Astrocyte (in vitro differentiated cells and primary cell): Measurements from ENCODE around the gene CFAP119. TPM values are rescaled to one million over a fixed set of nuclear protein-coding genes. Genes with fewer than 3 reads are reported as not detected.

Experiments used
- DNase-seq: peaks from one replicate; pipeline ENCODE4 v3.0.0-alpha.2; 2010; ENCODE audit warnings: low read depth
- FAIRE-seq: peaks from 2 replicates; lab custom pipeline; 2011; peaks lifted over from hg19 to GRCh38; lab: Jason Lieb, UNC
- H2AFZ ChIP-seq: 2 replicates; pipeline ENCODE4 v1.6.0; 2012; ENCODE audit warnings: low read depth, low read length, inconsistent platforms
- H3K27ac ChIP-seq: 2 replicates; pipeline ENCODE4 v1.5.1; 2011; ENCODE audit warnings: low read depth, low read length, inconsistent platforms
- H3K27me3 ChIP-seq: 2 replicates; pipeline ENCODE4 v1.6.0; 2011; ENCODE audit warnings: low read length, inconsistent platforms; ENCODE audit not compliant: insufficient read depth
- H3K36me3 ChIP-seq: 2 replicates; pipeline ENCODE4 v1.5.1; 2011; ENCODE audit warnings: low read length, inconsistent platforms; ENCODE audit not compliant: insufficient read depth
- H3K4me1 ChIP-seq: 2 replicates; pipeline ENCODE4 v1.5.1; 2011; ENCODE audit warnings: low read length, inconsistent platforms; ENCODE audit not compliant: insufficient read depth
- H3K4me2 ChIP-seq: 2 replicates; pipeline ENCODE4 v1.6.0; 2012; ENCODE audit warnings: low read length, inconsistent platforms
- H3K4me3 ChIP-seq: 2 replicates; pipeline ENCODE4 v1.5.1; 2011; ENCODE audit warnings: low read depth, mild to moderate bottlenecking, low read length, inconsistent platforms; ENCODE audit not compliant: insufficient read depth
- H3K79me2 ChIP-seq: 2 replicates; pipeline ENCODE4 v1.6.0; 2012; ENCODE audit warnings: mild to moderate bottlenecking, low read length, inconsistent platforms; ENCODE audit not compliant: insufficient read depth
- H3K9ac ChIP-seq: 2 replicates; pipeline ENCODE4 v1.6.0; 2012; ENCODE audit warnings: mild to moderate bottlenecking, low read length, inconsistent platforms
- H3K9me3 ChIP-seq: 2 replicates; pipeline ENCODE4 v1.5.1; 2012; ENCODE audit warnings: low read depth, mild to moderate bottlenecking, low read length, inconsistent platforms; ENCODE audit not compliant: insufficient read depth
- H4K20me1 ChIP-seq: 2 replicates; pipeline ENCODE4 v1.6.0; 2012; ENCODE audit warnings: low read length, inconsistent platforms; ENCODE audit not compliant: insufficient read depth
- H3K27ac Mint-ChIP-seq: one replicate; pipeline ENCODE4 v1.8.0; 2021; ENCODE audit warnings: mild to moderate bottlenecking, mixed read lengths; ENCODE audit not compliant: unreplicated experiment
- H3K27me3 Mint-ChIP-seq: one replicate; pipeline ENCODE4 v1.8.0; 2021; ENCODE audit warnings: low read depth, mixed read lengths; ENCODE audit not compliant: unreplicated experiment
- H3K36me3 Mint-ChIP-seq: one replicate; pipeline ENCODE4 v1.8.0; 2021; ENCODE audit warnings: low read depth, mixed read lengths; ENCODE audit not compliant: unreplicated experiment
- H3K4me1 Mint-ChIP-seq: one replicate; pipeline ENCODE4 v1.8.0; 2021; ENCODE audit warnings: low read depth, mixed read lengths; ENCODE audit not compliant: unreplicated experiment
- H3K4me3 Mint-ChIP-seq: one replicate; pipeline ENCODE4 v1.8.0; 2021; ENCODE audit warnings: mild to moderate bottlenecking, moderate library complexity, mixed read lengths; ENCODE audit not compliant: unreplicated experiment
- H3K9me3 Mint-ChIP-seq: one replicate; pipeline ENCODE4 v1.8.0; 2021; ENCODE audit warnings: mild to moderate bottlenecking, mixed read lengths; ENCODE audit not compliant: unreplicated experiment
- EZH2 ChIP-seq: IDR thresholded peaks from 2 replicates; pipeline ENCODE4 v1.6.1; 2012; ENCODE audit warnings: mild to moderate bottlenecking, low read length, inconsistent platforms; ENCODE audit not compliant: insufficient read depth
- total RNA-seq: library from RNA; stranded (reverse); gene quantifications from 2 replicates; pipeline ENCODE4 v1.2.1, GENCODE V29; 2021
- TF ChIP-seq, protein P1 (sequence below): IDR thresholded peaks from 2 replicates; pipeline ENCODE4 v1.5.1; 2011; ENCODE audit warnings: low read depth, mild to moderate bottlenecking, inconsistent platforms, low read length, moderate library complexity; ENCODE audit not compliant: insufficient read depth

The CFAP119 gene
- total RNA-seq, 1 donor from 2014 or later = 4.0 TPM

GRCh38 chr16:30740364-30741251 is 21.3 kb downstream of the CFAP119 start:
- no peak for FAIRE-seq
- Histone ChIP-seq H3K4me3 (no peak overlapping the region), H2AFZ (no peak overlapping the region), H3K4me1 (peaks cover 21% of the 10 kb centered on the region), H3K79me2 (peaks cover 12% of the 10 kb centered on the region), H3K36me3 (peaks cover 57% of the 10 kb centered on the region), H3K27ac (peak overlapping the region; percentile 81), H3K4me2 (peak overlapping the region; percentile 58), H3K9ac (peak overlapping the region; percentile 32), H3K9me3 (no peaks in the 10 kb centered on the region), H4K20me1 (peaks cover 50% of the 10 kb centered on the region), H3K27me3 (no peaks in the 10 kb centered on the region)
- no peaks in the 10 kb centered on the region for H3K27me3 Mint-ChIP-seq
- TF ChIP-seq EZH2 = no peak
- TF ChIP-seq, protein P1, sequence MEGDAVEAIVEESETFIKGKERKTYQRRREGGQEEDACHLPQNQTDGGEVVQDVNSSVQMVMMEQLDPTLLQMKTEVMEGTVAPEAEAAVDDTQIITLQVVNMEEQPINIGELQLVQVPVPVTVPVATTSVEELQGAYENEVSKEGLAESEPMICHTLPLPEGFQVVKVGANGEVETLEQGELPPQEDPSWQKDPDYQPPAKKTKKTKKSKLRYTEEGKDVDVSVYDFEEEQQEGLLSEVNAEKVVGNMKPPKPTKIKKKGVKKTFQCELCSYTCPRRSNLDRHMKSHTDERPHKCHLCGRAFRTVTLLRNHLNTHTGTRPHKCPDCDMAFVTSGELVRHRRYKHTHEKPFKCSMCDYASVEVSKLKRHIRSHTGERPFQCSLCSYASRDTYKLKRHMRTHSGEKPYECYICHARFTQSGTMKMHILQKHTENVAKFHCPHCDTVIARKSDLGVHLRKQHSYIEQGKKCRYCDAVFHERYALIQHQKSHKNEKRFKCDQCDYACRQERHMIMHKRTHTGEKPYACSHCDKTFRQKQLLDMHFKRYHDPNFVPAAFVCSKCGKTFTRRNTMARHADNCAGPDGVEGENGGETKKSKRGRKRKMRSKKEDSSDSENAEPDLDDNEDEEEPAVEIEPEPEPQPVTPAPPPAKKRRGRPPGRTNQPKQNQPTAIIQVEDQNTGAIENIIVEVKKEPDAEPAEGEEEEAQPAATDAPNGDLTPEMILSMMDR = no peak
- H3K4me1 Mint-ChIP-seq = peaks cover 22% of the 10 kb centered on the region
- H3K4me3 Mint-ChIP-seq = peak overlapping the region; percentile 81
- peaks cover 16% of the 10 kb centered on the region for H3K36me3 Mint-ChIP-seq
- peak overlapping the region; percentile 97 for H3K27ac Mint-ChIP-seq
- DNase-seq = peak; percentile 69
- no peaks in the 10 kb centered on the region for H3K9me3 Mint-ChIP-seq

GRCh38 chr16:30738984-30739951 is 22.6 kb downstream of the CFAP119 start:
- Mint-ChIP-seq H3K9me3 (no peaks in the 10 kb centered on the region), H3K27ac (no peak overlapping the region), H3K27me3 (no peaks in the 10 kb centered on the region), H3K4me3 (no peak overlapping the region), H3K36me3 (peaks cover 16% of the 10 kb centered on the region), H3K4me1 (peaks cover 22% of the 10 kb centered on the region)
- Histone ChIP-seq H3K36me3 (peaks cover 52% of the 10 kb centered on the region), H3K9ac (no peak overlapping the region), H3K9me3 (no peaks in the 10 kb centered on the region), H3K4me3 (no peak overlapping the region), H4K20me1 (peaks cover 55% of the 10 kb centered on the region), H3K79me2 (peaks cover 12% of the 10 kb centered on the region), H3K4me2 (no peak overlapping the region), H3K27ac (no peak overlapping the region), H3K27me3 (no peaks in the 10 kb centered on the region), H3K4me1 (peaks cover 21% of the 10 kb centered on the region), H2AFZ (no peak overlapping the region)
- FAIRE-seq (no peak), DNase-seq (no peak)
- TF ChIP-seq, protein P1 = no peak
- no peak for TF ChIP-seq EZH2
